NB4 (cell line): ENCODE data around the gene GBGT1.

Experiments used
- MAX ChIP-seq: IDR thresholded peaks from 2 replicates; pipeline ENCODE4 v1.6.1; 2011; ENCODE audit warnings: low read depth, low read length
- MYC ChIP-seq: IDR thresholded peaks from 2 replicates; pipeline ENCODE4 v1.6.1; 2011; ENCODE audit warnings: low read depth, low read length
- POLR2A ChIP-seq: IDR thresholded peaks from 2 replicates; pipeline ENCODE4 v1.6.1; 2011; ENCODE audit warnings: mild to moderate bottlenecking; ENCODE audit not compliant: insufficient read length; ENCODE audit errors: extremely low read depth
- TF ChIP-seq, protein P1 (sequence below): IDR thresholded peaks from one replicate; pipeline ENCODE4 v1.5.1; 2012; ENCODE audit warnings: low read depth, low read length

DNA sequence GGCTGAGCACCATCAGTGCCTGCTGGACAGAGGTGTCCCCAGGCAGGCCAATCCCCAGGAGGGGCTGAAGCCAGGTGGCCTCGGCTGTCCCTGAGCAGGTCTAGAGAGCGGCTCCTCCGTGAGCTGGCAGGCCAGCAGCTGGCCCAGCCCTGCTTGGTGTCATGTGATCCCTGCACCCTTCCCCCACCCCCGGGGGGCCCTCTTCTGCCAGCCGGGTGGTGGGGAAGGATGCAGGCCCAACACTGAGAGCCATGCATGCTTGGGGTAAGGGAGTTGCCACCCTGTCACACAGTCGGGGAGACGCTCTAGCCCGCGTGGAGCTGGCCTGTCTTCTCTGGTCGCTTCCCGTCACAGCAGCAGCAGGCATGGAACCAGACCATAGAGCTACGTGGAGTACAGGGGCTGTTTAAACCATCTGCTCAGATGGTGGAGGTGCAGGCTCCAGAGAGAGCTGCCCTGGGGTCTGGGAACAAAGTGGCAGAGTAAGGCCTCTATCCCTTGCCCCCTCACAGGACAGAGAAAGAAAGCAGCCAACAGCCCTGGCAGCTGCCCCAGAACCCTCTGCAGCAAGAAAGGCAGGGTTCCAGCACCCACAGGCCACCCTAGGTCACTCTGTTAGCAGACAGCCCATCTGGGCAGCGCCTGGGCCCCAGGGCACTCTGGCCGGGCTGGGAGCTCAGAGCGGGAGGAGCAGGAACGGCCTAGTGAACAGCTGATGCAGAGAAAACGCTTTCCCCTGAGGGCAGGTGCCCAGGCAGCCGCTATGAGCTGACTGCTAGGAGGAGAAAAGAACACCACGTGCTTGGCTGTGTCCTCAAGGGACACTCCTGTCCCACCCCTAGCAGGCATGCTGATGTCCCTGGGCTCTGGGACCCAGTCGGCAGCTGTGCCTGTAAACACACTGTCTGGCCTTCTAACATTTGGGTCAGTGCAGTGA, 49.5 kb downstream of the GBGT1 start:
- TF ChIP-seq, protein P1, sequence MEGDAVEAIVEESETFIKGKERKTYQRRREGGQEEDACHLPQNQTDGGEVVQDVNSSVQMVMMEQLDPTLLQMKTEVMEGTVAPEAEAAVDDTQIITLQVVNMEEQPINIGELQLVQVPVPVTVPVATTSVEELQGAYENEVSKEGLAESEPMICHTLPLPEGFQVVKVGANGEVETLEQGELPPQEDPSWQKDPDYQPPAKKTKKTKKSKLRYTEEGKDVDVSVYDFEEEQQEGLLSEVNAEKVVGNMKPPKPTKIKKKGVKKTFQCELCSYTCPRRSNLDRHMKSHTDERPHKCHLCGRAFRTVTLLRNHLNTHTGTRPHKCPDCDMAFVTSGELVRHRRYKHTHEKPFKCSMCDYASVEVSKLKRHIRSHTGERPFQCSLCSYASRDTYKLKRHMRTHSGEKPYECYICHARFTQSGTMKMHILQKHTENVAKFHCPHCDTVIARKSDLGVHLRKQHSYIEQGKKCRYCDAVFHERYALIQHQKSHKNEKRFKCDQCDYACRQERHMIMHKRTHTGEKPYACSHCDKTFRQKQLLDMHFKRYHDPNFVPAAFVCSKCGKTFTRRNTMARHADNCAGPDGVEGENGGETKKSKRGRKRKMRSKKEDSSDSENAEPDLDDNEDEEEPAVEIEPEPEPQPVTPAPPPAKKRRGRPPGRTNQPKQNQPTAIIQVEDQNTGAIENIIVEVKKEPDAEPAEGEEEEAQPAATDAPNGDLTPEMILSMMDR: no peak
- TF ChIP-seq POLR2A (no peak), MAX (peak; percentile 44), MYC (no peak)
